Spleen (tissue), 7 donors: Measurements from ENCODE around the gene RHBDF2.

Experiments used
- POLR2A ChIP-seq, 3 donors: fragments of 450-650 bp; IDR thresholded peaks; one replicate each; pipeline ENCODE4 v1.5.1; 2017; ENCODE audit warnings: antibody characterized with exemption in 3 of 3, mild to moderate bottlenecking in 1 of 3
- POLR2AphosphoS5 ChIP-seq, 3 donors: sonication (generic); formaldehyde crosslinking; IDR thresholded peaks; one replicate each; pipeline ENCODE4 v1.5.1; 2017; ENCODE audit warnings: antibody characterized with exemption in 3 of 3
- TF ChIP-seq, protein P1 (sequence below), 11 experiments: fragments of 200-600 bp in 7 of 11; fragments of 450-650 bp in 4 of 11; sonication (generic) in 4 of 11; IDR thresholded peaks in 8 of 11; conservative IDR thresholded peaks in 3 of 11; 1 replicate in 7 of 11; 2 replicates in 4 of 11; pipeline versions ENCODE4 v1.4.0 to v1.8.0; 2016 to 2021; ENCODE audit warnings: antibody characterized with exemption in 11 of 11, inconsistent platforms in 4 of 11, mild to moderate bottlenecking in 1 of 11
- donor health status: DM: no; HTN: no; CAD: no; lungs with moderate emphysema.
- donor health status: DM: no; HTN: no; CAD: no.
- donor health status: DM: no; HTN: no; CAD: no.

DNA sequence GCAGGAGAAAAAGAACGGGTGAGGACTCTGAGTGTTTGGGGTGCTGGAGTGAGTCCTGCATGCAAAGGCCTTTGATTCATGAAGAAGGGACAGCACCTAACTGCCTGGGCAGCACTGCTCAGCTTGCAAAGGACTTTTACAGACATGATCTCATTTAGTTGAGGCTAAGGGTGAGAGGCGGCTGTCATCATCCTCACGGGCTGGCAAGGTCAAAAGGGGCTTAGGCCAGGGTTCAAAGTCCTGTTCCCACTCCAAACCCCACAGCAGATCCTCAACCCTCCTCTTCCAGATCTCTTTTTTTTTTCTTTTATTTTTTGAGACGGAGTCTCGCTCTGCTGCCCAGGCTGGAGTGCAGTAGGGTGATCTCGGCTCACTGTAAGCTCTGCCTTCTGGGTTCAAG lies 4.8 kb downstream of the RHBDF2 start:
- TF ChIP-seq, protein P1, sequence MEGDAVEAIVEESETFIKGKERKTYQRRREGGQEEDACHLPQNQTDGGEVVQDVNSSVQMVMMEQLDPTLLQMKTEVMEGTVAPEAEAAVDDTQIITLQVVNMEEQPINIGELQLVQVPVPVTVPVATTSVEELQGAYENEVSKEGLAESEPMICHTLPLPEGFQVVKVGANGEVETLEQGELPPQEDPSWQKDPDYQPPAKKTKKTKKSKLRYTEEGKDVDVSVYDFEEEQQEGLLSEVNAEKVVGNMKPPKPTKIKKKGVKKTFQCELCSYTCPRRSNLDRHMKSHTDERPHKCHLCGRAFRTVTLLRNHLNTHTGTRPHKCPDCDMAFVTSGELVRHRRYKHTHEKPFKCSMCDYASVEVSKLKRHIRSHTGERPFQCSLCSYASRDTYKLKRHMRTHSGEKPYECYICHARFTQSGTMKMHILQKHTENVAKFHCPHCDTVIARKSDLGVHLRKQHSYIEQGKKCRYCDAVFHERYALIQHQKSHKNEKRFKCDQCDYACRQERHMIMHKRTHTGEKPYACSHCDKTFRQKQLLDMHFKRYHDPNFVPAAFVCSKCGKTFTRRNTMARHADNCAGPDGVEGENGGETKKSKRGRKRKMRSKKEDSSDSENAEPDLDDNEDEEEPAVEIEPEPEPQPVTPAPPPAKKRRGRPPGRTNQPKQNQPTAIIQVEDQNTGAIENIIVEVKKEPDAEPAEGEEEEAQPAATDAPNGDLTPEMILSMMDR (IDR thresholded peaks at IDR 0.05 in 8 of 11, conservative IDR thresholded peaks at IDR 0.05 in 3 of 11) = no peak
- TF ChIP-seq POLR2A (IDR thresholded peaks at IDR 0.05) = no peak
- TF ChIP-seq POLR2AphosphoS5 (IDR thresholded peaks at IDR 0.05) = no peak
